GM19025 (cell line): ENCODE data around the gene UBAC2.

Experiments
- ATAC-seq: cut with Tn5 transposase; IDR thresholded peaks from one replicate; pipeline ENCODE4 v1.9.1; 2021; ENCODE audit warnings: mild to moderate bottlenecking, low read depth, moderate library complexity; ENCODE audit not compliant: unreplicated experiment

The UBAC2 gene

GRCh38 chr13:99289674-99290337 lies 89.2 kb downstream of the UBAC2 start:
- ATAC-seq: no peak

- no peak for ATAC-seq
These were observed 90.2 kb downstream of the UBAC2 start for GRCh38 chr13:99290894-99291293.

GRCh38 chr13:99293178-99293577 lies 92.5 kb downstream of the UBAC2 start:
- ATAC-seq: no peak

GRCh38 chr13:99294198-99294597 lies 93.5 kb downstream of the UBAC2 start:
- no peak for ATAC-seq

GRCh38 chr13:99294958-99295357 lies 94.3 kb downstream of the UBAC2 start:
- ATAC-seq: no peak

- no peak for ATAC-seq
These were observed 95.0 kb downstream of the UBAC2 start for GRCh38 chr13:99295488-99296252.

- peak; percentile 43 for ATAC-seq
These were observed 95.7 kb downstream of the UBAC2 start for GRCh38 chr13:99296398-99296797.

GRCh38 chr13:99297331-99297730 lies 96.7 kb downstream of the UBAC2 start:
- no peak for ATAC-seq

- ATAC-seq: no peak
These were observed 97.4 kb downstream of the UBAC2 start for GRCh38 chr13:99298056-99298455.

- no peak for ATAC-seq
These were observed 98.7 kb downstream of the UBAC2 start for GRCh38 chr13:99299256-99299919.

GRCh38 chr13:99299920-99300341 lies 99.3 kb downstream of the UBAC2 start:
- no peak for ATAC-seq

GRCh38 chr13:99301056-99301838 lies 100.6 kb downstream of the UBAC2 start:
- ATAC-seq: no peak

GRCh38 chr13:99301913-99302636 lies 101.4 kb downstream of the UBAC2 start:
- ATAC-seq: no peak

- ATAC-seq: no peak
These were observed 102.2 kb downstream of the UBAC2 start for GRCh38 chr13:99302637-99303505.

- no peak for ATAC-seq
These were observed 103.3 kb downstream of the UBAC2 start for GRCh38 chr13:99303863-99304521.

- ATAC-seq: no peak
These were observed 103.9 kb downstream of the UBAC2 start for GRCh38 chr13:99304541-99304940.

- no peak for ATAC-seq
These were observed 104.5 kb downstream of the UBAC2 start for GRCh38 chr13:99305158-99305557.

GRCh38 chr13:99305566-99305965 lies 104.9 kb downstream of the UBAC2 start:
- ATAC-seq: no peak

- ATAC-seq: peak; percentile 43
These were observed 106.6 kb downstream of the UBAC2 start, which contains the start of gene GPR183 for GRCh38 chr13:99307247-99307646. Gene GPR183, minus strand, starts transcription at chr13:99307399. Its CDS starts 11,254 bp downstream, at chr13:99296145.
